ENCODE results near the gene RYR2.
"Not testable (repeated sequence)": the region's sequence is repeated elsewhere in the genome, so short reads cannot be mapped to it uniquely, and the experiment has no call there.

DNA sequence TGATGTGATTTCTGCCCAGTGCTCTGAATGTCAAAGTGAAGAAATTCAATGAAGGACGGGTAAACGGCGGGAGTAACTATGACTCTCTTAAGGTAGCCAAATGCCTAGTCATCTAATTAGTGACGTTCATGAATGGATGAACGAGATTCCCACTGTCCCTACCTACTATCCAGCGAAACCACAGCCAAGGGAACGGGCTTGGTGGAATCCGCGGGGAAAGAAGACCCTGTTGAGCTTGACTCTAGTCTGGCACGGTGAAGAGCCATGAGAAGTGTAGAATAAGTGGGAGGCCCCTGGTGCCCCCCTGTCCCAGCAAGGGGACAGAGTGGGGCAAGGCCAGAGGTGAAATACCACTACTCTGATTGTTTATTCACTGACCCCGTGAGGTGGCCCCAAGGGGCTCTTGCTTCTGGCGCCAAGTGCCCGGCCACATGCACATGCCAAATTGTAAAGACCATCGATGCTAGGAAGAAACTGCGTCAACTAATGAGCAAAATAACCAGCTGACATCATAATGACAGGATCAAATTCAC, 561.1 kb downstream of the RYR2 start:
- not testable (repeated sequence) for TF ChIP-seq POLR2A, EP300, POLR2AphosphoS5 (IDR thresholded peaks at IDR 0.05)
- TF ChIP-seq, protein P1, sequence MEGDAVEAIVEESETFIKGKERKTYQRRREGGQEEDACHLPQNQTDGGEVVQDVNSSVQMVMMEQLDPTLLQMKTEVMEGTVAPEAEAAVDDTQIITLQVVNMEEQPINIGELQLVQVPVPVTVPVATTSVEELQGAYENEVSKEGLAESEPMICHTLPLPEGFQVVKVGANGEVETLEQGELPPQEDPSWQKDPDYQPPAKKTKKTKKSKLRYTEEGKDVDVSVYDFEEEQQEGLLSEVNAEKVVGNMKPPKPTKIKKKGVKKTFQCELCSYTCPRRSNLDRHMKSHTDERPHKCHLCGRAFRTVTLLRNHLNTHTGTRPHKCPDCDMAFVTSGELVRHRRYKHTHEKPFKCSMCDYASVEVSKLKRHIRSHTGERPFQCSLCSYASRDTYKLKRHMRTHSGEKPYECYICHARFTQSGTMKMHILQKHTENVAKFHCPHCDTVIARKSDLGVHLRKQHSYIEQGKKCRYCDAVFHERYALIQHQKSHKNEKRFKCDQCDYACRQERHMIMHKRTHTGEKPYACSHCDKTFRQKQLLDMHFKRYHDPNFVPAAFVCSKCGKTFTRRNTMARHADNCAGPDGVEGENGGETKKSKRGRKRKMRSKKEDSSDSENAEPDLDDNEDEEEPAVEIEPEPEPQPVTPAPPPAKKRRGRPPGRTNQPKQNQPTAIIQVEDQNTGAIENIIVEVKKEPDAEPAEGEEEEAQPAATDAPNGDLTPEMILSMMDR (IDR thresholded peaks at IDR 0.05): not testable (repeated sequence)
